ENCODE measurements around the gene RAD23A. TPM values are rescaled to one million over a fixed set of nuclear protein-coding genes. Genes with fewer than 3 reads are reported as not detected.

RAD23A gene
- total and polyA plus RNA-seq, 4 donors = 79.7 to 186 (median 117) TPM

DNA sequence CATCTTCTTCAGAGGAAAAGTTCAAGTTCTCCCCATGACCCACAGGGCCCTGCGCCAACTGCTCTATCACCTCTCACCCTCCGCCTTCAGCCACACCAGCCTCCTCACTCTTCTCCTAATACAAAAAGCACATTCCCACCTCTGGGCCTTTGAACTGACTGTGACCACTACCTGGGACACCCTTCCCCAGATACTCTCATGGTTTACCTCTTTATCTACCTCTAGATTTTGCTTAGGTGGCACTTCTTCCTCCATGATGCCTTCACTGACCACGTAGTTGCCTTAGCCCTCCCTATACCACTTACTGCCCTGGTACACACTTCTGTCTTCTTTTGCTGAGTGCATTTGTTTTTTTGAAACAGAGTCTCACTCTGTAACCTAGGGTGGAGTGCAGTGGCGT is 22.7 kb upstream of the RAD23A start:
- H3K36me3 ChIP-seq (ENCODE audit: control insufficient read depth in 4 of 4, insufficient read depth in 4 of 4, low read length in 4 of 4) = peaks cover 13 to 36% (median 31%) of the 10 kb centered on the region in 4 donors
- no peak overlapping the region for H3K27ac ChIP-seq (ENCODE audit: low read depth in 1 of 2, low read length in 1 of 2)
- WGBS, 2 donors = 97% methylated on average over 4 of the region's 4 CpGs
- TF ChIP-seq, protein P1, sequence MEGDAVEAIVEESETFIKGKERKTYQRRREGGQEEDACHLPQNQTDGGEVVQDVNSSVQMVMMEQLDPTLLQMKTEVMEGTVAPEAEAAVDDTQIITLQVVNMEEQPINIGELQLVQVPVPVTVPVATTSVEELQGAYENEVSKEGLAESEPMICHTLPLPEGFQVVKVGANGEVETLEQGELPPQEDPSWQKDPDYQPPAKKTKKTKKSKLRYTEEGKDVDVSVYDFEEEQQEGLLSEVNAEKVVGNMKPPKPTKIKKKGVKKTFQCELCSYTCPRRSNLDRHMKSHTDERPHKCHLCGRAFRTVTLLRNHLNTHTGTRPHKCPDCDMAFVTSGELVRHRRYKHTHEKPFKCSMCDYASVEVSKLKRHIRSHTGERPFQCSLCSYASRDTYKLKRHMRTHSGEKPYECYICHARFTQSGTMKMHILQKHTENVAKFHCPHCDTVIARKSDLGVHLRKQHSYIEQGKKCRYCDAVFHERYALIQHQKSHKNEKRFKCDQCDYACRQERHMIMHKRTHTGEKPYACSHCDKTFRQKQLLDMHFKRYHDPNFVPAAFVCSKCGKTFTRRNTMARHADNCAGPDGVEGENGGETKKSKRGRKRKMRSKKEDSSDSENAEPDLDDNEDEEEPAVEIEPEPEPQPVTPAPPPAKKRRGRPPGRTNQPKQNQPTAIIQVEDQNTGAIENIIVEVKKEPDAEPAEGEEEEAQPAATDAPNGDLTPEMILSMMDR (IDR thresholded peaks at IDR 0.05; ENCODE audit: control extremely low read depth, extremely low read depth) = no peak
- DNase-seq = no peak
- H3K27me3 ChIP-seq (ENCODE audit: control insufficient read depth in 3 of 3, insufficient read depth in 3 of 3, low read length in 2 of 3) = no peaks in the 10 kb centered on the region
- no peak for ATAC-seq (ENCODE audit: insufficient read depth, low FRiP score)
- no peak overlapping the region for H3K4me3 ChIP-seq
- no peaks in the 10 kb centered on the region for H3K9me3 ChIP-seq (ENCODE audit: control insufficient read depth in 4 of 4, insufficient read depth in 3 of 4, low read length in 3 of 4)
- no peak overlapping the region for H3K9ac ChIP-seq (ENCODE audit: insufficient read depth in 1 of 2, low read length in 2 of 2)
- H3K4me1 ChIP-seq (ENCODE audit: control insufficient read depth in 5 of 5, insufficient read depth in 5 of 5, low read length in 5 of 5) = peaks cover 0 to 1% (median 0%) of the 10 kb centered on the region in 5 donors

DNA sequence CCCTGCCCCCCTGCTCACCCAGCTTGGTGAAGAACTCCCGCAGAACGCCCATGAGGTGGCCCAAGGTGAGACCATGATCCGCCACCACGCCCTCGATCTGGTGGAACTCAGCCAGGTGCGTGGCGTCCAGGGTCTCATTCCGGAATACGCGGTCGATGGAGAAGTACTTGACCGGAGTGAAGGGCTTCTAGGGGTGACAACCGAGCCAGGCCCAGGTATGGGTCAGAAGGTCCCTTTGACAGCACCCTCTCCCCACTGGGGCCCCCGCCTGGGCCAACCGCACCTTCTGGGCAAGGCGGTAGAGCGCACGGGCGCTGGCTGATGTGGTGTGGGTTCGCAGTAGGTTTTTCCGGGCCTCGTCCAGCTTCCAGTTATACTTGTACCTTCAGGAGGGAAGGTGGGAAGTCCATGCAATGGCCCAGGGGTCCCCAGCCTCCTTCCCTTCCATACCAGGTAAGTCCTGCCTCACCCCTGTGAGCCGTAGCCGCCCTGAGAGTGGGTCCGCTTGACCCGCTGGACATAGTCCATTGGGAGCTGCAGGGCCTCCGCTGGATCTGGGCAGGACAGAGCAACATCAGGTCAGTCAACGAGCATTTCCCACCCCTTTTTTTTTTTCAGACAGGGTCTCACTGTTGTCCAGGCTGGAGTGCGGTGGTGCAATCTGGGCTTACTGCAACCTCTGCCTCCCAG is 20.9 kb upstream of the RAD23A start:
- Histone ChIP-seq H3K36me3 (ENCODE audit: control insufficient read depth in 4 of 4, insufficient read depth in 4 of 4, low read length in 4 of 4) (peaks cover 13 to 47% (median 43%) of the 10 kb centered on the region in 4 donors), H3K4me1 (ENCODE audit: control insufficient read depth in 5 of 5, insufficient read depth in 5 of 5, low read length in 5 of 5) (no peaks in the 10 kb centered on the region), H3K4me3 (no peak overlapping the region), H3K9me3 (ENCODE audit: control insufficient read depth in 4 of 4, insufficient read depth in 3 of 4, low read length in 3 of 4) (no peaks in the 10 kb centered on the region), H3K27me3 (ENCODE audit: control insufficient read depth in 3 of 3, insufficient read depth in 3 of 3, low read length in 2 of 3) (no peaks in the 10 kb centered on the region), H3K9ac (ENCODE audit: insufficient read depth in 1 of 2, low read length in 2 of 2) (no peak overlapping the region), H3K27ac (ENCODE audit: low read depth in 1 of 2, low read length in 1 of 2) (no peak overlapping the region)
- ATAC-seq (ENCODE audit: insufficient read depth, low FRiP score) (no peak), DNase-seq (no peak)
- TF ChIP-seq, protein P1 (IDR thresholded peaks at IDR 0.05; ENCODE audit: control extremely low read depth, extremely low read depth) = no peak
- WGBS, 2 donors = 96% methylated on average over 29 of the region's 29 CpGs

DNA sequence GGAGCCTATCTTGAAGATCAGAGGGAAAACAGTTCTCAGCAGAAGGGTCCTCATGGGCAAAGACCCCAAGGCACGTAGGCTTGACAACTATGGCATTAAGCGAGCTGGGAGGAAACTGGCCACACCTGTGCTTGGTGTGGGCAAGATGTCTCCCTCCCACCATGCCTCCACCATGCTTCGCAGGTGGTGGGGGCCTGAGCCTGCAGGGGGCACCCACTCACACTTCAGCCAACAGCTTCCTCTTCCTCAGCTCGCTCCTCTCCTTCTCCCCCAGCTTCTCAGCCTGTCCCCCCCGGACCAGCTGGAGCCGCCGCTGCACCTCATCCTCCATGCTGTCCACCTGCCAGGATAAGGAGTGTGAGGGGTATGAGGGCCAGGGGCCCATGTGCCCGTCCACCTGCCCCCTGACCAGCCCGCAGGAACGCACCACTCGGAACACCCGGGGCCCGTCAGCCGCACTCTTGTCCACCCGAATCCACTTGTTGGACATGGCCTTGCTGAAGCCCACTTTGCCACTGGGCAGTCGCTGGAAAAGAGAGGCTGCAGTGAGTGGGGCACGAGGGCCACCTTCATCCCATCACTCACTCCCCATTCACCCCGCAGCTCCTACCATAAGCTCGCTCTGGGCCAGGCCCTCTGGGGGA is 15.5 kb upstream of the RAD23A start:
- H3K27me3 ChIP-seq (ENCODE audit: control insufficient read depth in 3 of 3, insufficient read depth in 3 of 3, low read length in 2 of 3) = no peaks in the 10 kb centered on the region
- no peak overlapping the region for H3K27ac ChIP-seq (ENCODE audit: low read depth in 1 of 2, low read length in 1 of 2)
- ATAC-seq (ENCODE audit: insufficient read depth, low FRiP score) = no peak
- no peaks in the 10 kb centered on the region for H3K9me3 ChIP-seq (ENCODE audit: control insufficient read depth in 4 of 4, insufficient read depth in 3 of 4, low read length in 3 of 4)
- no peak overlapping the region for H3K4me3 ChIP-seq
- TF ChIP-seq, protein P1 (IDR thresholded peaks at IDR 0.05; ENCODE audit: control extremely low read depth, extremely low read depth) = no peak
- 78 to 87% methylated on average over 19 of the region's 19 CpGs for WGBS, 2 donors
- no peak for DNase-seq
- H3K9ac ChIP-seq (ENCODE audit: insufficient read depth in 1 of 2, low read length in 2 of 2) = no peak overlapping the region
- H3K4me1 ChIP-seq (ENCODE audit: control insufficient read depth in 5 of 5, insufficient read depth in 5 of 5, low read length in 5 of 5) = peaks cover 5 to 11% (median 7%) of the 10 kb centered on the region in 5 donors
- peaks cover 0 to 34% (median 20%) of the 10 kb centered on the region in 4 donors for H3K36me3 ChIP-seq (ENCODE audit: control insufficient read depth in 4 of 4, insufficient read depth in 4 of 4, low read length in 4 of 4)
